K562 (cell line): Measurements from ENCODE around the gene SLC48A1. TPM values are rescaled to one million over a fixed set of nuclear protein-coding genes. Genes with fewer than 3 reads are reported as not detected.

Experiments used
- BRCA1 ChIP-seq, 2 experiments: fragments of 450-650 bp in 1 of 2; sonication (generic) in 1 of 2; formaldehyde crosslinking in 1 of 2; IDR thresholded peaks; 2 replicates each; pipeline versions ENCODE4 v1.5.0 to v1.6.1; 2017 to 2020; ENCODE audit warnings: mild to moderate bottlenecking in 1 of 2, missing genetic modification reagents in 1 of 2
- CHCHD3 ChIP-seq: fragments of 250-450 bp; sonication (Bioruptor Pico); IDR thresholded peaks from 2 replicates; pipeline ENCODE4 v2.1.2; 2022; ENCODE audit warnings: mild to moderate bottlenecking
- E2F6 ChIP-seq, 2 experiments: IDR thresholded peaks; 2 replicates each; pipeline ENCODE4 v1.6.1; 2011; ENCODE audit warnings: borderline replicate concordance in 1 of 2, control low read depth in 1 of 2, low read depth in 1 of 2, low read length in 1 of 2, mild to moderate bottlenecking in 1 of 2, mixed read lengths in 1 of 2, moderate library complexity in 1 of 2; ENCODE audit not compliant: insufficient read depth in 1 of 2, insufficient read length in 1 of 2, poor library complexity in 1 of 2, severe bottlenecking in 1 of 2; ENCODE audit errors: extremely low read depth in 1 of 2
- ETS2 ChIP-seq: IDR thresholded peaks from 2 replicates; pipeline ENCODE4 v1.6.1; 2016; ENCODE audit warnings: borderline replicate concordance, missing genetic modification characterization, mild to moderate bottlenecking, moderate library complexity, missing compliant biosample characterization; ENCODE audit not compliant: poor library complexity, severe bottlenecking
- FIP1L1 ChIP-seq: fragments of 200-400 bp; formaldehyde crosslinking; IDR thresholded peaks from 2 replicates; pipeline ENCODE4 v1.6.1; 2018; ENCODE audit warnings: mild to moderate bottlenecking, low read depth, low read length; ENCODE audit not compliant: poor library complexity, severe bottlenecking
- GABPB1 ChIP-seq: sonication (generic); formaldehyde crosslinking; IDR thresholded peaks from 2 replicates; pipeline ENCODE4 v1.8.0; 2022; ENCODE audit warnings: mild to moderate bottlenecking, missing genetic modification reagents
- HNRNPH1 ChIP-seq: fragments of 200-400 bp; formaldehyde crosslinking; optimal IDR thresholded peaks from 2 replicates; pipeline ENCODE3; 2017; ENCODE audit warnings: low read depth, mild to moderate bottlenecking, low read length, moderate library complexity
- HNRNPLL ChIP-seq: fragments of 200-400 bp; formaldehyde crosslinking; IDR thresholded peaks from 2 replicates; pipeline ENCODE4 v1.6.1; 2017; ENCODE audit warnings: low read length, low read depth, mild to moderate bottlenecking; ENCODE audit not compliant: poor library complexity, severe bottlenecking
- NEUROD1 ChIP-seq: fragments of 150-350 bp; IDR thresholded peaks from 2 replicates; pipeline ENCODE4 v1.6.1; 2014; ENCODE audit warnings: borderline replicate concordance, low read length, low read depth; ENCODE audit not compliant: partially characterized antibody
- NR2C2 ChIP-seq, 2 experiments: fragments of 200-800 bp in 1 of 2; sonication (Bioruptor generic) in 1 of 2; sonication (generic) in 1 of 2; formaldehyde crosslinking in 1 of 2; IDR thresholded peaks; 2 replicates each; pipeline versions ENCODE4 v1.6.1 to v1.8.0; 2016 to 2022; ENCODE audit warnings: mild to moderate bottlenecking in 1 of 2, missing compliant biosample characterization in 1 of 2, missing genetic modification characterization in 1 of 2, missing genetic modification reagents in 1 of 2
- SMAD3 ChIP-seq: fragments of 450-650 bp; formaldehyde crosslinking; conservative IDR thresholded peaks from 2 replicates; pipeline ENCODE4 v1.4.0; 2020; ENCODE audit warnings: mild to moderate bottlenecking
- SMAD4 ChIP-seq: fragments of 250-450 bp; sonication (Bioruptor Pico); conservative IDR thresholded peaks from 2 replicates; pipeline ENCODE4 v1.8.0; 2021; ENCODE audit warnings: inconsistent platforms, mild to moderate bottlenecking, moderate library complexity
- TEAD2 ChIP-seq: fragments of 450-650 bp; IDR thresholded peaks from 2 replicates; pipeline ENCODE4 v1.6.1; 2016; ENCODE audit warnings: missing genetic modification characterization, control low read depth, missing compliant biosample characterization
- THAP7 ChIP-seq: fragments of 250-450 bp; sonication (Bioruptor Pico); IDR thresholded peaks from 2 replicates; pipeline ENCODE4 v1.5.0; 2021
- ZC3H4 ChIP-seq: sonication (generic); formaldehyde crosslinking; IDR thresholded peaks from 2 replicates; pipeline ENCODE4 v1.9.0; 2021; ENCODE audit warnings: missing genetic modification reagents, borderline replicate concordance
- ZNF561 ChIP-seq: fragments of 450-650 bp; formaldehyde crosslinking; conservative IDR thresholded peaks from 2 replicates; pipeline ENCODE4 v1.4.0; 2020; ENCODE audit warnings: mild to moderate bottlenecking, moderate library complexity
- ZNF707 ChIP-seq: fragments of 250-450 bp; sonication (Bioruptor Pico); conservative IDR thresholded peaks from 2 replicates; pipeline ENCODE4 v1.8.0; 2022; ENCODE audit warnings: inconsistent platforms, mild to moderate bottlenecking, moderate library complexity
- polyA plus RNA-seq, 8 experiments: library from polyadenylated mRNA; depleted of rRNA in 4 of 8; stranded (reverse) in 5 of 8; unstranded in 3 of 8; fragments of >200 nt; fragmentation: Nextera tagmentation in 2 of 8; fragmentation: Illumina TruSeq in 1 of 8; extraction: Ambion mirVana in 2 of 8; extraction: Trizol in 1 of 8; gene quantifications; 2 replicates each; pipeline versions ENCODE4 v1.2.1 to v1.2.3, GENCODE V29; 2011 to 2014; ENCODE audit warnings: inconsistent platforms in 1 of 8, missing spikeins in 1 of 8
- total RNA-seq, 7 experiments: library from RNA; depleted of rRNA in 6 of 7; stranded (reverse); fragments of >200 nt in 6 of 7; fragmentation: Illumina TruSeq in 2 of 7; extraction: Trizol in 2 of 7; gene quantifications; 2 replicates each; pipeline versions ENCODE4 v1.2.1 to v1.2.3, GENCODE V29; 2011 to 2021; ENCODE audit warnings: low replicate concordance in 1 of 7
- TF ChIP-seq, protein P1 (sequence below): fragments of 250-450 bp; sonication (Bioruptor Pico); IDR thresholded peaks from 2 replicates; pipeline ENCODE4 v1.4.0; 2020

The SLC48A1 gene
- total and polyA plus RNA-seq, 9 of the 15 experiments (the other 6 are each of a cell fraction or from before 2014, with no cell fraction given): 10.7 to 37.5 (median 18.7) TPM

GRCh38 chr12:47819138-47819895 lies 46.3 kb downstream of the SLC48A1 start (continued):
- TF ChIP-seq, protein P1, sequence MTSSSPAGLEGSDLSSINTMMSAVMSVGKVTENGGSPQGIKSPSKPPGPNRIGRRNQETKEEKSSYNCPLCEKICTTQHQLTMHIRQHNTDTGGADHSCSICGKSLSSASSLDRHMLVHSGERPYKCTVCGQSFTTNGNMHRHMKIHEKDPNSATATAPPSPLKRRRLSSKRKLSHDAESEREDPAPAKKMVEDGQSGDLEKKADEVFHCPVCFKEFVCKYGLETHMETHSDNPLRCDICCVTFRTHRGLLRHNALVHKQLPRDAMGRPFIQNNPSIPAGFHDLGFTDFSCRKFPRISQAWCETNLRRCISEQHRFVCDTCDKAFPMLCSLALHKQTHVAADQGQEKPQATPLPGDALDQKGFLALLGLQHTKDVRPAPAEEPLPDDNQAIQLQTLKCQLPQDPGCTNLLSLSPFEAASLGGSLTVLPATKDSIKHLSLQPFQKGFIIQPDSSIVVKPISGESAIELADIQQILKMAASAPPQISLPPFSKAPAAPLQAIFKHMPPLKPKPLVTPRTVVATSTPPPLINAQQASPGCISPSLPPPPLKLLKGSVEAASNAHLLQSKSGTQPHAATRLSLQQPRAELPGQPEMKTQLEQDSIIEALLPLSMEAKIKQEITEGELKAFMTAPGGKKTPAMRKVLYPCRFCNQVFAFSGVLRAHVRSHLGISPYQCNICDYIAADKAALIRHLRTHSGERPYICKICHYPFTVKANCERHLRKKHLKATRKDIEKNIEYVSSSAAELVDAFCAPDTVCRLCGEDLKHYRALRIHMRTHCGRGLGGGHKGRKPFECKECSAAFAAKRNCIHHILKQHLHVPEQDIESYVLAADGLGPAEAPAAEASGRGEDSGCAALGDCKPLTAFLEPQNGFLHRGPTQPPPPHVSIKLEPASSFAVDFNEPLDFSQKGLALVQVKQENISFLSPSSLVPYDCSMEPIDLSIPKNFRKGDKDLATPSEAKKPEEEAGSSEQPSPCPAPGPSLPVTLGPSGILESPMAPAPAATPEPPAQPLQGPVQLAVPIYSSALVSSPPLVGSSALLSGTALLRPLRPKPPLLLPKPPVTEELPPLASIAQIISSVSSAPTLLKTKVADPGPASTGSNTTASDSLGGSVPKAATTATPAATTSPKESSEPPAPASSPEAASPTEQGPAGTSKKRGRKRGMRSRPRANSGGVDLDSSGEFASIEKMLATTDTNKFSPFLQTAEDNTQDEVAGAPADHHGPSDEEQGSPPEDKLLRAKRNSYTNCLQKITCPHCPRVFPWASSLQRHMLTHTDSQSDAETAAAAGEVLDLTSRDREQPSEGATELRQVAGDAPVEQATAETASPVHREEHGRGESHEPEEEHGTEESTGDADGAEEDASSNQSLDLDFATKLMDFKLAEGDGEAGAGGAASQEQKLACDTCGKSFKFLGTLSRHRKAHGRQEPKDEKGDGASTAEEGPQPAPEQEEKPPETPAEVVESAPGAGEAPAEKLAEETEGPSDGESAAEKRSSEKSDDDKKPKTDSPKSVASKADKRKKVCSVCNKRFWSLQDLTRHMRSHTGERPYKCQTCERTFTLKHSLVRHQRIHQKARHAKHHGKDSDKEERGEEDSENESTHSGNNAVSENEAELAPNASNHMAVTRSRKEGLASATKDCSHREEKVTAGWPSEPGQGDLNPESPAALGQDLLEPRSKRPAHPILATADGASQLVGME (CRISPR knock-in tag): peak; percentile 84; the same call in 1 of the 2 replicates
- TF ChIP-seq HNRNPLL: no peak
- 0 out of 2 replicates have a peak, but pooled peaks have one; percentile 33 for TF ChIP-seq GABPB1
- TF ChIP-seq FIP1L1: no peak
- TF ChIP-seq SMAD4 (CRISPR knock-in tag): no peak; the same call in 1 of the 2 replicates
- TF ChIP-seq THAP7 (CRISPR knock-in tag): no peak
- no peak for TF ChIP-seq E2F6 (IDR thresholded peaks at IDR 0.05; ENCODE audit: borderline replicate concordance in 1 of 2, extremely low read depth in 1 of 2, insufficient read depth in 1 of 2, insufficient read length in 1 of 2, low read depth in 1 of 2, low read length in 1 of 2, poor library complexity in 1 of 2, severe bottlenecking in 1 of 2)
- no peak for TF ChIP-seq CHCHD3
- no peak for TF ChIP-seq SMAD3 (CRISPR knock-in tag)
- TF ChIP-seq ETS2: no peak
- no peak for TF ChIP-seq HNRNPH1
- no peak for TF ChIP-seq NR2C2 (CRISPR knock-in tag; IDR thresholded peaks at IDR 0.05)
- peak; percentile 97 for TF ChIP-seq NR2C2 (tag; IDR thresholded peaks at IDR 0.05)
- TF ChIP-seq ZC3H4 (CRISPR knock-in tag): no peak
- no peak for TF ChIP-seq TEAD2 (tag)
- no peak for TF ChIP-seq BRCA1 (IDR thresholded peaks at IDR 0.05)
- no peak for TF ChIP-seq BRCA1 (CRISPR knock-in tag; IDR thresholded peaks at IDR 0.05)
- no peak for TF ChIP-seq ZNF707 (CRISPR knock-in tag)
- no peak for TF ChIP-seq NEUROD1
- no peak for TF ChIP-seq ZNF561
